ENCODE data around the gene PER2.
"Not testable (repeated sequence)": the region's sequence is repeated elsewhere in the genome, so short reads cannot be mapped to it uniquely, and the experiment has no call there.

The PER2 gene

GRCh38 chr2:238286551-238286950, 1.9 kb downstream of the PER2 start:
- Mint-ChIP-seq H3K4me1 (ENCODE audit: low read depth) (peaks cover 24% of the 10 kb centered on the region), H3K4me3 (peak overlapping the region; percentile 82), H3K9me3 (no peaks in the 10 kb centered on the region), H3K27ac (no peak overlapping the region), H3K36me3 (ENCODE audit: low read depth) (no peaks in the 10 kb centered on the region), H3K27me3 (ENCODE audit: low read depth) (no peaks in the 10 kb centered on the region)

DNA sequence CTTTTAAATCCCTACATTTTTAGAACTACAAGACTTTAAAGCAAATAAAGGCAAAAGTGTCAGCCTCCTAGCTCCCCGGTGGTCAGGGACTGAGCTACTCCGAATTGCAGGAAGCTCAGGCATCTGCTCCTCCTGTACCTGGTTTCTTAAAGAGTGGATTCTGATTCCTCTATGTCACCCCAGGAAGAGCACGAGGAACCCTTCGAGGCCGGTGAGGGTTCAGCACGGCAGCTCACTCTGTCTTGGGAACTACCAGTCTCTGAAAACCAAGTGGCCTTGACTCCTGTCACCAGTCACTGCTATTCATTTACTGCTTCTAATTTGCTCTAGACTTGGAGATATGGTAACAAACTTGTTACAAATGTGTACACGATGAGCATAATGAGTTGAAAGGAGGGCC, 2.3 kb downstream of the PER2 start:
- H3K36me3 Mint-ChIP-seq (ENCODE audit: low read depth) = no peaks in the 10 kb centered on the region

DNA sequence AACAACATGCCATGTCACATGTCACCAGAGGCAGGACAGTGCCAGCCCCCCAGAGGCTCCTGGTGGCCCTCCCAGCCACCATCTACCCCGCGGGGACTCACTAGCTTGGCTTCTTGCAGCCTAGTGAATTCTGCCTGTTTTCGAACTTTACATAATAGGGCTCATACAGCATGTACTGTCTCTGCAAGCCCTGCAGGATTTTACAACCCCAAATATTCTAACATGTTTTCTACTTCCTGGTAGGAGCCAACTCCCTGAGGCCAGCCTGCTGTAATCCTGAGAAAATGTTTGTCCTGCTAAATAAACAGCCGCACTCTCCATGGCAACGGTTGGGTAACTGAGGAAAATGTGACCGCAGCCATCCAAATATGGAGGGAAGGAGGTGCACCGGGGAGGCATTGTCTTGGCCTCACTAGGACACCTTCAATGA, 2.7 kb downstream of the PER2 start:
- H3K27me3 Mint-ChIP-seq (ENCODE audit: low read depth) = no peaks in the 10 kb centered on the region
- H3K9me3 Mint-ChIP-seq = no peaks in the 10 kb centered on the region
- H3K4me3 Mint-ChIP-seq = no peak overlapping the region
- no peaks in the 10 kb centered on the region for H3K36me3 Mint-ChIP-seq (ENCODE audit: low read depth)
- no peak overlapping the region for H3K27ac Mint-ChIP-seq
- peaks cover 24% of the 10 kb centered on the region for H3K4me1 Mint-ChIP-seq (ENCODE audit: low read depth)

More for the DNA sequence above, 2.3 kb downstream of the PER2 start:
- no peaks in the 10 kb centered on the region for H3K9me3 Mint-ChIP-seq
- H3K27me3 Mint-ChIP-seq (ENCODE audit: low read depth) = no peaks in the 10 kb centered on the region
- peaks cover 24% of the 10 kb centered on the region for H3K4me1 Mint-ChIP-seq (ENCODE audit: low read depth)
- H3K27ac Mint-ChIP-seq = no peak overlapping the region
- no peak overlapping the region for H3K4me3 Mint-ChIP-seq

DNA sequence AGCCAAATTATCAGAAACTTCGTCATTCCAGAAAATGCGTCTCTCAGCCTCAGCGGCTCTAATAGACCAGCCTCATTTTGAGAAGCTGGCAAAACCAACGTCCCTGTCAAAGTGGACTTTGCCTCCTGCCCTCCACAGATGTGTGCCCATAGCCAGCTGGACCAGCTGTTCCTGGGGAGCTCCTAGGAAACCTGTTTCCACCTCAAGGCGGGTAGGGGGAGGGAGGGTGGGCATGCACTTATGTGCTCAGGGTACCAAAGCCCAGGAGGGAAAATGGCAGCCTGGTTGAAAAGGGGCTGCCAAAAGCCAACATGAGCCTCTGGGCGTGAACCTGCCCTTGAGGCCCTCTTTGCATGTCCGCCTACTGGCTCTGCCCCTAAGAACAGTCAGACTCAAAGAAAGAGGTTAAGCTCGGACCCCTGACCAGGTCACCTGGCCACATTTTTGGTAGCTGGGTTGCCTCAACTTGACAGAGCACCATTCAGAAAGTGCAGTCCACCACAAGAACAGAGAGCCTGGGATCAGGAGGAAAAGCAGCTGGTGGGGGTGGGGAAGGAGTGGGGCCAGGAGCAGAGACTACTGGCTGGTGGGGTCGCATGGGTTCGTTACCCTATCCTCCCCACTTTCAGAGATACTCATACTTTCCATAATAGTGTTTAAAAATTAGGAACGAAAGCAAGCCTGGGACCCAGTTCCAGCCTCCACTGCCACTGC, 3.5 kb downstream of the PER2 start:
- Mint-ChIP-seq H3K4me1 (ENCODE audit: low read depth) (peaks cover 20% of the 10 kb centered on the region), H3K27ac (no peak overlapping the region), H3K4me3 (no peak overlapping the region), H3K36me3 (ENCODE audit: low read depth) (no peaks in the 10 kb centered on the region), H3K9me3 (no peaks in the 10 kb centered on the region), H3K27me3 (ENCODE audit: low read depth) (no peaks in the 10 kb centered on the region)

- H3K27me3 Mint-ChIP-seq (ENCODE audit: low read depth) = no peaks in the 10 kb centered on the region
- no peak overlapping the region for H3K4me3 Mint-ChIP-seq
Measured at GRCh38 chr2:238282861-238283738, 5.3 kb downstream of the PER2 start.

GRCh38 chr2:238281826-238282480, 6.5 kb downstream of the PER2 start:
- H3K4me1 Mint-ChIP-seq (ENCODE audit: low read depth) = peaks cover 3% of the 10 kb centered on the region
- H3K9me3 Mint-ChIP-seq = no peaks in the 10 kb centered on the region
- no peak overlapping the region for H3K27ac Mint-ChIP-seq
- no peaks in the 10 kb centered on the region for H3K36me3 Mint-ChIP-seq (ENCODE audit: low read depth)
- H3K27me3 Mint-ChIP-seq (ENCODE audit: low read depth) = no peaks in the 10 kb centered on the region
- H3K4me3 Mint-ChIP-seq = no peak overlapping the region

More at GRCh38 chr2:238282861-238283738, 5.3 kb downstream of the PER2 start:
- Mint-ChIP-seq H3K36me3 (ENCODE audit: low read depth) (no peaks in the 10 kb centered on the region), H3K27ac (no peak overlapping the region), H3K9me3 (no peaks in the 10 kb centered on the region), H3K4me1 (ENCODE audit: low read depth) (peaks cover 13% of the 10 kb centered on the region)

DNA sequence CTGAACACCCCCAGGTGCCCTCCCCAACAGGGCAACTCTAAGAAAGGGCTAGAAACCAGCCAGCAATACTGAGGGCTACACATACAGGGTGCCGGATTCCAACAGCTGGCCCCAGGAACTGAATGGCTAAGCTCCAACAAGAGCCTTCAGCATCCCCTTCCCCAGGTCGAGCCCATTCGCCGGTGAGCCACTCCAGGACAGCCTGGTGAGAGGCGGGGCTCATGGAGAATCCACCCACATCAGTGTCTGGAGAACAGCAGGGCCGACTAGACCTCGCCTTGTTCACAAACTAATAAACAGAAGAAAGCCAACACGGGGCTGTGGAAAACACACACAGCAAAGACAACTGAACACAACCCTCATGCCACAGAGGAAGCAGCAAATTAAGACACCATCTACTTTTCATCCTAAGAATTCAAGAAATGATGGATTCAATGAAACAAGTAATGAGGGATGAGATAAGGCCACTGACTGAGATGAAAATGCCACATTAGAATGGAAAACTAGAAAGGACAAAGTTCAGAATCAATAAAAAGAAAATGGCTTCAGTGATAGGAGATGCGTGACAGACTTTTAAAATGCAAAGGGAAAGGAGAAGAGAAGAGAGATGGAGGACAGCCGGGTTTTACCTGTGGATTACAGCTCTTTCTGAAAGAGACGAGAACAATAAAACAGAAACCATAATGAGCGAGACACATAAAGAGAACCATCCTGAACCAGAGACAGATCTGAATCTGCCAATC, 8.2 kb downstream of the PER2 start:
- Mint-ChIP-seq H3K27ac (no peak overlapping the region), H3K4me1 (ENCODE audit: low read depth) (no peaks in the 10 kb centered on the region), H3K9me3 (no peaks in the 10 kb centered on the region), H3K27me3 (ENCODE audit: low read depth) (no peaks in the 10 kb centered on the region), H3K36me3 (ENCODE audit: low read depth) (peaks cover 4% of the 10 kb centered on the region), H3K4me3 (no peak overlapping the region)

DNA sequence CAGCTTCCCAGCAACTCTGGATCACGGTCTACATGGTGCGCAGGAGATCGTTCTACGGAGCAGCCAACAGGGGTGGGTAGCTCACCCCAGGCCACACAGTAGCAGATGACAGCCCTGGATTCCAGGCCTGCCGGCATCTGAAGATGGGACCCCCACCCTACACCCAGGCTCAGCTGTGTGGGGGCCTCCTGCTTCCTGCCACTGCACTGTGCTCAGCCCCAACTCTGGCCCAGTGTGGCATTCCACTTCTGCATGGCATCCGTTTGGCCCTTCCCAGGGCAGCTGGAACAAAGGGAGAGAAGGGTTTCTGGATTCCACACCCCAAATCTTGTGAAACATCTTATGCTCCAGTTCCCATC, 9.1 kb downstream of the PER2 start:
- H3K27ac Mint-ChIP-seq = no peak overlapping the region
- no peaks in the 10 kb centered on the region for H3K4me1 Mint-ChIP-seq (ENCODE audit: low read depth)
- no peak overlapping the region for H3K4me3 Mint-ChIP-seq
- H3K36me3 Mint-ChIP-seq (ENCODE audit: low read depth) = peaks cover 4% of the 10 kb centered on the region
- no peaks in the 10 kb centered on the region for H3K9me3 Mint-ChIP-seq
- no peaks in the 10 kb centered on the region for H3K27me3 Mint-ChIP-seq (ENCODE audit: low read depth)

DNA sequence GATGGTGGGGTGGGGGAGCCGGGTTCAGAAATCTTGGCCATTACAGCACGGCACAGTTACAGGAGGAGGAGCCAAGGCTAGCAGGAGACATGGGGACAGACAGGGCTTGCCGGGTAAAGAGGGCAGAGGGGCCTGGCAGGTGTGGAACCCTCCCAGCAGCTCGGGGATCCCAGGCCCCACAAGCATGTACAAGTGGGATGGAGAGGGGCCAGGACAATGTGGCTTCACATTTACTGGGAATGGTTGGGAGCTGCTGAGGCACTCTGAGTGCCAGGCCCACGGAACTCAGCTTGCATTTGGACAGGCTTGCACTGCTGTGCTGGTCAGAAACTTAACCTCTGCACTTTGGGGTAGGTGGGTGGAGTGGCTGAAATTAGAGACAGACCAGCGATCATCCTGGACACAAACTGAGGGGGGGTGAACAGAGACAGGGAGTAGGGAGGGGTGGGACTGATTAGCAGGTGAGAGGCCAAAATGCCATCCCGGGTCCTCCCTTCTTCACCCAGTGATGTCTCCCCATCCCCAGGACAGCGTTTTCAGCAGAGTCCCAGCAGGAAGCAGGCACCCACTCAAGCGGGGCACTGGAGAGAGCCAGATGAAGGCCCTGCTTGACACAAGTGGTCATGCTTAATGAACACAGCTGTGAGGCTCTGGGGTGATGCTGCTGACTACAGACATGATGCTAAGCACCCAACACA, 9.6 kb downstream of the PER2 start:
- no peaks in the 10 kb centered on the region for H3K9me3 Mint-ChIP-seq
- peaks cover 4% of the 10 kb centered on the region for H3K36me3 Mint-ChIP-seq (ENCODE audit: low read depth)

DNA sequence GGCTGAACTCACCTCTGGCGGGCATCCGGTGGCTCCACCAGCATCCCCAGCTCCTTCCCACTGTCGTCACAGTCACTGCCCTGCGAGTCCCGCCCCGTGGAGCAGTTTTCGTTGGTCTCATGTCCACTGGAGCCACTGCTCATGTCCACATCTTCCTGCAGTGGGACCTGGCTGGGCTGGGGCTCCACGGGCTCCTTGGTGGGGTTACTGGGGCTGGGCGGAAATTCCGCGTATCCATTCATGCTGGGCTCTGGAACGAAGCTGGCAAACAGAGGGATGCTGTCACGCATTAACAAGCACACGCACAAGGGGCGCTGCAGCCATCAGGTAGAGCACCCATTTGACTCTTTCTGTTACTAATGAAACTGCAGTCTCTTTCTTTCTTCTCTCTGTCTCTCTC, 10.7 kb downstream of the PER2 start:
- Mint-ChIP-seq H3K4me3 (no peak overlapping the region), H3K9me3 (no peaks in the 10 kb centered on the region), H3K4me1 (ENCODE audit: low read depth) (no peaks in the 10 kb centered on the region), H3K36me3 (ENCODE audit: low read depth) (peaks cover 4% of the 10 kb centered on the region), H3K27ac (no peak overlapping the region), H3K27me3 (ENCODE audit: low read depth) (no peaks in the 10 kb centered on the region)

More for the DNA sequence above, 9.6 kb downstream of the PER2 start:
- H3K4me3 Mint-ChIP-seq = no peak overlapping the region
- no peaks in the 10 kb centered on the region for H3K4me1 Mint-ChIP-seq (ENCODE audit: low read depth)
- no peaks in the 10 kb centered on the region for H3K27me3 Mint-ChIP-seq (ENCODE audit: low read depth)
- H3K27ac Mint-ChIP-seq = no peak overlapping the region

GRCh38 chr2:238274152-238274865, 14.1 kb downstream of the PER2 start:
- no peak overlapping the region for H3K27ac Mint-ChIP-seq
- no peak overlapping the region for H3K4me3 Mint-ChIP-seq
- no peaks in the 10 kb centered on the region for H3K27me3 Mint-ChIP-seq (ENCODE audit: low read depth)
- H3K9me3 Mint-ChIP-seq = no peaks in the 10 kb centered on the region
- no peaks in the 10 kb centered on the region for H3K4me1 Mint-ChIP-seq (ENCODE audit: low read depth)
- H3K36me3 Mint-ChIP-seq (ENCODE audit: low read depth) = peaks cover 9% of the 10 kb centered on the region

DNA sequence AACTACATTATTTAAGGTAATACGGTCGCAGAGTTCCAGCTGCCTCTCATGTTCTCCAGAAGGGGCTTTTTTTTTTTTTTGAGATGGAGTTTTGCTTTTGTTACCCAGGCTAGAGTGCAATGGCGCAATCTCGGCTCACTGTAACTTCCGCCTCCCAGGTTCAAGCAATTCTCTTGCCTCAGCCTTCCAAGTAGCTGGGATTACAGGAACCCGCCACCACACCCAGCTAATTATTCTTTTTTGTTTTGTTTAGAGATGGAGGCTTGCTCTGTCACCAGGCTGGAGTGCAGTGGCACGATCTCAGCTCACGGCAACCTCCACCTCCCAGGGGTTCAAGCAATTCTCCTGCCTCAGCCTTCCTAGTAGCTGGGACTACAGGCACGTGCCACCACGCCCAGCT, 15.0 kb downstream of the PER2 start:
- H3K4me1 Mint-ChIP-seq (ENCODE audit: low read depth); H3K36me3 Mint-ChIP-seq (ENCODE audit: low read depth); H3K4me3 Mint-ChIP-seq; H3K9me3 Mint-ChIP-seq; H3K27me3 Mint-ChIP-seq (ENCODE audit: low read depth); H3K27ac Mint-ChIP-seq: not testable (repeated sequence)

- no peaks in the 10 kb centered on the region for H3K27me3 Mint-ChIP-seq (ENCODE audit: low read depth)
- no peak overlapping the region for H3K4me3 Mint-ChIP-seq
- peaks cover 15% of the 10 kb centered on the region for H3K36me3 Mint-ChIP-seq (ENCODE audit: low read depth)
- no peaks in the 10 kb centered on the region for H3K9me3 Mint-ChIP-seq
- H3K27ac Mint-ChIP-seq = no peak overlapping the region
- no peaks in the 10 kb centered on the region for H3K4me1 Mint-ChIP-seq (ENCODE audit: low read depth)
Measured at GRCh38 chr2:238272156-238272555, 16.3 kb downstream of the PER2 start.
